HFF-Myc (cell line): ENCODE data around the gene CCDC201.

ENCODE experiments used
- DNase-seq: peaks from one replicate; pipeline ENCODE4 v3.0.0-alpha.2; 2011; ENCODE audit warnings: low read depth; ENCODE audit errors: extremely low read depth
- H3K4me3 ChIP-seq: replicated peaks from 2 replicates; pipeline ENCODE4 v1.5.1; 2011; ENCODE audit warnings: low read depth, mild to moderate bottlenecking, control low read depth, low read length
- TF ChIP-seq, protein P1 (sequence below): IDR thresholded peaks from 2 replicates; pipeline ENCODE4 v1.5.1; 2012; ENCODE audit warnings: mild to moderate bottlenecking, low read depth, low read length, control low read depth; ENCODE audit errors: missing control alignments

CCDC201 gene

DNA sequence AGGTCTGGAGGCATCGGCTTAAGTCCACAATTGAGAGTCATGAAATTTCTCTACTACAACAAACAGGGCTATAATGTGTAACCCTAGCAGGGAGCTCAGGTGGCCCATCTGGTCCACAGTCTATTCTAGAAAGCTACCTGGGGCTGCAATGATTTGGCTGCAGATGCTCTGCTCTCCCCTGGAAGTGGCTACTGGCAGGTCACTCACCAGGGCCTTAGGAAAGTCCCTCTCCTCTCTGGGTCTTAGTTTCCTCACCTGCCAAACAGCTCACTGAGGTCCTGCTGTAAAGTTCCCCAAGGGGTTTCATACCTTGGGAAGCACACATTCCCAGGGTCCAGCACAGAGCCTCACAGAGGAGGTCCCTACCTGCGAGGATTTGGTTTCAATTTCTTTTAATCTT is 45.7 kb upstream of the CCDC201 start:
- TF ChIP-seq, protein P1, sequence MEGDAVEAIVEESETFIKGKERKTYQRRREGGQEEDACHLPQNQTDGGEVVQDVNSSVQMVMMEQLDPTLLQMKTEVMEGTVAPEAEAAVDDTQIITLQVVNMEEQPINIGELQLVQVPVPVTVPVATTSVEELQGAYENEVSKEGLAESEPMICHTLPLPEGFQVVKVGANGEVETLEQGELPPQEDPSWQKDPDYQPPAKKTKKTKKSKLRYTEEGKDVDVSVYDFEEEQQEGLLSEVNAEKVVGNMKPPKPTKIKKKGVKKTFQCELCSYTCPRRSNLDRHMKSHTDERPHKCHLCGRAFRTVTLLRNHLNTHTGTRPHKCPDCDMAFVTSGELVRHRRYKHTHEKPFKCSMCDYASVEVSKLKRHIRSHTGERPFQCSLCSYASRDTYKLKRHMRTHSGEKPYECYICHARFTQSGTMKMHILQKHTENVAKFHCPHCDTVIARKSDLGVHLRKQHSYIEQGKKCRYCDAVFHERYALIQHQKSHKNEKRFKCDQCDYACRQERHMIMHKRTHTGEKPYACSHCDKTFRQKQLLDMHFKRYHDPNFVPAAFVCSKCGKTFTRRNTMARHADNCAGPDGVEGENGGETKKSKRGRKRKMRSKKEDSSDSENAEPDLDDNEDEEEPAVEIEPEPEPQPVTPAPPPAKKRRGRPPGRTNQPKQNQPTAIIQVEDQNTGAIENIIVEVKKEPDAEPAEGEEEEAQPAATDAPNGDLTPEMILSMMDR, result no peak
- H3K4me3 ChIP-seq, result no peak overlapping the region
- DNase-seq, result no peak

DNA sequence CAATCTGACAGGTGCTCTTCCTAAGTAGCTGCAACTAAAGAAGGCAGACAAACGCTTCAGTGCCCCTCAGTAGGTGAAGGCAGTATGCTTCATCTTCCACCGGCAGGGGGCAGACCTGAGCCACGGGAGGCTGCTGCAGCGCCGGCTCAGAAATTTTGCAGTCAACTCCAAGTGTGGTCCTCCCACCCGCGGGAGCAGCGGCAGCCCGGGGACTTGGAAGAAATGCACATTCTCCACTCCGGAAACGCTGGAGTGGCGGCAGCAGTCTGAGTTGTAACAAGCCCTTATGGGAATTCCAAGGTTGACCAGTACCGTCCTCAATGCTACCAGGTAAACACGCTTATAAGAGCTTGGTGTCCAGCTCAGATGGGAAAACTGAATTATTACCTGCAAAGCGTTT is 44.8 kb upstream of the CCDC201 start:
- peak; percentile 33 for DNase-seq
- H3K4me3 ChIP-seq, result no peak overlapping the region
- TF ChIP-seq, protein P1, result peak; percentile 96

DNA sequence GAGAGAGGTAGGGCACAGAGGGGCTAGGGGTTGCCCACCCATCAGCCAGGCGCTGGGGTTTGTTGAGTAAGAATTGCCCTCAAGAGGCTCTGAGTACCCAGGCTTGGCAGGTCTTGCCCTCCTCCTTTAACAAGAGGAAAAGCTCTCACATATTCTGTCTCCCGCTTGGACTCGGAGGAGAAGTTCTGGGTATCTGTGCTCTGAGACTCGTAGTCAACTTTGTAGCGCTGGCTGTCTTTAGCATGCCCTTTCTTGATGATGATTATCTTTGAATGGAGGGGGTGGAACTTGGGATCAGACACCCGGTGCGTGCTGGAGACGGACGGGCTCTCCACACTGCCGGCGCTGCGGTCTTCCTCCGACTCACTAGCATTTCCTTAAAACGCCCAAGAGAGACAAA is 44.2 kb upstream of the CCDC201 start:
- DNase-seq, result no peak
- TF ChIP-seq, protein P1, result no peak
- H3K4me3 ChIP-seq, result no peak overlapping the region

DNA sequence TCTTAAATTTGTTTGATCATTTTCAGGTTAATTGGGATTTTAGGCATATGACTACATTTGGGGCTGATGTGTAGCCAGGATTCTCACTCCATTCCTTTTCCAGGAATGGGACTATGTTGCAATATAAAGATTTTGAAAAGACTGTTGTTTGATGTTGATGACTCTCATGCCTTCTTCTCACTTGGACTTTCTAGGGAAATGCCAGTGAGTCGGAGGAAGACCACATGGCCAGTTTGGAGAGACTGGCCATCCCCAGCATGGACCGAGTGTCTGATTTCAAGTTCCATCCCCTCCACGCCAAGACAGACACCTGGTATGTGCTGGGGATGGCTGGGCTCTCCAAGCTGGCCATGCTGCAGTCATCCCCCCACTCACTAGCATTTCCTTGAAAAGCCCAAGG is 42.7 kb upstream of the CCDC201 start:
- no peak overlapping the region for H3K4me3 ChIP-seq

DNA sequence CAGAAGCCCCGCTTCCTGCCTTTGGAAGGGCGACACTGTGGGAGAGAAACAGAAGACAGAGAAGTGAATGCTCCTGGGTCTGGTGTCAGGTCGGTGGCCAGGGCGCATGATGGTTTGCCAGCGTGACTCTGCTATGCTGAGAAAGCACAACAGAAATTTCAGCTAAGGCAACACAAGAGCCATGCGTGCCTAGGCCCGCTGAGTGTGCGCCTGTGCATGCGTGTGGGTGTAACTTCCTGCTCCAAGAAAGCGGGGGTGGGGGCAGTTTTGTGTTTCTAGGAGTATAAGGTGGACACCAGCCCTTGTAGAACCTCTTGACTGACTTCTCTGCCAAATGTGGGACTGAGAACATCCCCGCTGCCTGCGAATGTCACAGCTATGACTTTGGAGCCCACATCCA is 42.0 kb upstream of the CCDC201 start:
- TF ChIP-seq, protein P1, result no peak

More for the DNA sequence above, 42.7 kb upstream of the CCDC201 start:
- TF ChIP-seq, protein P1, result no peak
- no peak for DNase-seq

DNA sequence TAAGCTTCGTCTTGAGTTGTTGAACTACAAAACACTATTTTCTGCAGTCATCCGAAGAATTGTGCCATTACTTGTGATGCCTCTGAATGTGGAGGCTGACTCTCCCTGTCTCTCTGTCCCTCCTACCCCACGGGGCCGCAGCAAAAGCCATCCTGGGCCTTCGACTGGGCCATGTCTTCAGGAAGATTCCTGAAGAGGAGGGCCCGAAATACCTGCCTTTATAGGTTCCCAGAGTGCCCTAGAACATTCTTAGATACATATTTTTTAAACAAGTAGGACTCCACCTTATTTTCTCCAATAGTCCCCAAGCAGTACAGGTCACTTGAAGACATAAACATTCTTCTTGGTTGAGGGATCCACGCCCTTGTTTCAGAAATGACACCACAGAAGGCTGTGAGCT is 40.1 kb upstream of the CCDC201 start:
- TF ChIP-seq, protein P1, result no peak
- DNase-seq, result no peak
- H3K4me3 ChIP-seq, result no peak overlapping the region

More for the DNA sequence above, 42.0 kb upstream of the CCDC201 start:
- H3K4me3 ChIP-seq, result no peak overlapping the region
- DNase-seq, result no peak

DNA sequence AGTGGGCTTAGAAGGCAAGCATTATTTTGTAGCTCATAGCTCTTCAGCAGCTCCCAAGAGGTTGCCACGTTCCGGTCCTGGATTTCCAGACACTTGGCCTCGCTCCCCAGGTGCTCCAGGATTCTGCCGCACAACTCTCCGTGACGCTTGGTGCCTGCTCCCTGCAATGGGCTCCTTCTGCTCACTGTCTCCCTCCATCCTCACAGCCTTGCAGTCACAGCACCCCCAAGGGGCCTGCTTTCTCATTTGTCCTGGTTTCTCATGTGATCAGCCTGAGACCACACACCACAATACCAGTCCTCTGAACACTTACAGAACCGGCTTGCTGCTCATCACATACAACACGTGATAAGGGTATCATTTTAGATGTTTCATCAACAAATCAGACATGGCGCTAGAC is 38.4 kb upstream of the CCDC201 start:
- H3K4me3 ChIP-seq, result no peak overlapping the region
- DNase-seq, result no peak
- TF ChIP-seq, protein P1, result no peak
